GM21381 (cell line): Measurements from ENCODE around the gene ACTR10.

Experiments
- ATAC-seq: cut with Tn5 transposase; IDR thresholded peaks from one replicate; pipeline ENCODE4 v1.9.1; 2021; ENCODE audit warnings: mild to moderate bottlenecking, moderate library complexity; ENCODE audit not compliant: unreplicated experiment

The ACTR10 gene

DNA sequence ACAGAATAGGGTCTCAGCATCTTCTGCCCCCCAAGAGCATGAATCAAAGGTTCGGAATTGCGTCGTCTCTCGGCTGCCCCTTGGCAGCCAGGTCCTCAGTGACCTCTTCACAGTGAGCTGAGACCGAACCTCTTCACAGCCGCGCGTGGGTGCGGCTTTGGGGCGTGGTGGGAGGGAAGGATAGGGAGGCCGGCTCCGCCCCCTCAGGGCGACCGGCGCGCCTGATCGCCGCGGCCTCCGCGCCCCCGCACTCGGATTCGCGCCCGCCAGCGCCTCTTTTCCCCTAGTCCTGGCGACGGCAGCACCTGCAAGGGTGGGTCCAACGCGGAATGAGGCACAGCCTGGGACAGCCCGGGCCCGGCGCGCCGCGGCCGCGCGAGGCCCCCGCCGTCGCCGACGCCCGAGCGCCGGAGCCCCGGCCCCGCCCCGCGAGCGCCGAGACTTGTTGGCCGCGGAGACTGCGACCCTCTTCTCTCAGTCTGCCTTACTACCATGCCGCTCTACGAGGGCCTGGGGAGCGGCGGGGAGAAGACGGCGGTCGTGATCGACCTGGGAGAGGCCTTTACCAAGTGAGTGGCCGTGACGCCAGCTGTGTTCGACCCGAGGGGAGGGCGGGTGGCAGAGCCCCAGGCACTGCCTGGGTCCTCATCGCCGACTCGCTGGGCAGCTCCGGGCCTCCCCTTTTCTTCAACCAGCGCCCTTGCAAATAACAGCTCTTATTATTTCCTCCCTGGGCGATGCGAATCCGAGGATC, at the start of gene ACTR10:
Gene ACTR10 (plus strand): TSS at position 424 of the 754 bp plus-strand sequence. CDS start 69 bp downstream, at position 493.
- peak; percentile 92 for ATAC-seq

DNA sequence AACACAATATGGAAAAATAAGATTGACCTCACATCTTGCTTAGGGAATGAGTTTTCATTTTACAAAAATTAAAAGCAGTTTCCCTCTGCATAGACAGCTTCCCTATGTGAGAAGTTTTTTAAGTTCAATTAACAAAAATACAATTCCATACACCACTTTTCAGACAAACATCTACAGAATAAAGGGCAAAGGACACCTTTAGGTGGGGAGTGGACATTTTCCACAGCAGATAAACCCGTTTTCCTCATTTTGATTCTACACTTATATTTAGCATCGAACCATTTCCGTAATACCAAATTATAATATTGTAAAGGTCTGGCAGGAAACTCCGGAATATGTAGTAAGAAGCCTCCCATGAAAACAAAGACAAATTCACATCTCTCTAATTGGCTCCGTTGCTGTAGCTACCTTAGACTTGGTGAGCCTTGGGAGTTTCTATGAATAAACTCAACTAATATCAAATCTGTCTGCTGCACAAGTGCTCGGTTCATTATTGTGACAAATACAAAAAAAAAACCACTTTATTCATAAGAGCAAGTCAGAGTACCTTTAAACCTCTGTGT, 49.6 kb upstream of the ACTR10 start:
- no peak for ATAC-seq

DNA sequence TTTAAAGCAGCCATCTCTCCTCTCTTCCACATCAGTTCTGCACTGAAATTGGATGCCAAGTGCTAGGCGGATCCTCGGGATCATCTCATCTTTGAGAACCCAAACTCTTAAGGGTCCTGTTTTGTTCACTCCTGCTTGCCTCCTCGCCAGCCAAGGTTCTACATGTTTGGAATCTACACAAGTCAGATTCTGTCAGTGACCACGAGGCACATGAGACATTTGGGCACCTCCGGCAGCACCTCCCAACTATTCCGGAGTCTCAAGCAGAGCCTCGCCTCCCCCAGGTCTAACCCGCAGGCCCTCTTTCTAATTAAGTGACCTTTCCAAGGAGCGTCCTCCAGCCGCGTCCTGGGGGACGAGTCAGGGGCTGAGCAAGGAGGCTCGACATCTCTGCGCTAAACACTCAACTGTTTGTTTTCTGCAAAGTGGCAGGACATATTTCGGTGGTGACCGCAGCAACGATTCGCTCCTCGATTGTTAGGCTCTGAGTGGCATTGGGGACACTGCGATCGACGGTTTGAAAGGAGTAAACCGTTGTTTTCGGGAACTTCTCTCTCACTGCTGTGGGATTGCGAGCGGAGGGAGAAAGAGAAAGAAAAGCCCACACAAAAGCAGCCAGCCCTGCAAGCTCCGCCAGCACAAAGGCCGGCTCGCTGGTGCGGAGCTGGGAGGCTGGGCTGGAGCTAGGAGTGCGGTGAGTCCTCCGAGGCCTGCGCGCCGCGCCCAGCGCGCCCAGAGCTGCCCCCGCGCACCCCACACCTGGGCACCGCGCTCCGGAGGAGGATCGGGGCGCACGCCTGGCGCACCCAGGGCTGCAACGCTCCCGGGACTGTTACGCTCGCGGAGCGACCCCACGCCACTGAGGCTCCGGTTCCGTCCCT, 48.6 kb upstream of the ACTR10 start:
- peak; percentile 11 for ATAC-seq

DNA sequence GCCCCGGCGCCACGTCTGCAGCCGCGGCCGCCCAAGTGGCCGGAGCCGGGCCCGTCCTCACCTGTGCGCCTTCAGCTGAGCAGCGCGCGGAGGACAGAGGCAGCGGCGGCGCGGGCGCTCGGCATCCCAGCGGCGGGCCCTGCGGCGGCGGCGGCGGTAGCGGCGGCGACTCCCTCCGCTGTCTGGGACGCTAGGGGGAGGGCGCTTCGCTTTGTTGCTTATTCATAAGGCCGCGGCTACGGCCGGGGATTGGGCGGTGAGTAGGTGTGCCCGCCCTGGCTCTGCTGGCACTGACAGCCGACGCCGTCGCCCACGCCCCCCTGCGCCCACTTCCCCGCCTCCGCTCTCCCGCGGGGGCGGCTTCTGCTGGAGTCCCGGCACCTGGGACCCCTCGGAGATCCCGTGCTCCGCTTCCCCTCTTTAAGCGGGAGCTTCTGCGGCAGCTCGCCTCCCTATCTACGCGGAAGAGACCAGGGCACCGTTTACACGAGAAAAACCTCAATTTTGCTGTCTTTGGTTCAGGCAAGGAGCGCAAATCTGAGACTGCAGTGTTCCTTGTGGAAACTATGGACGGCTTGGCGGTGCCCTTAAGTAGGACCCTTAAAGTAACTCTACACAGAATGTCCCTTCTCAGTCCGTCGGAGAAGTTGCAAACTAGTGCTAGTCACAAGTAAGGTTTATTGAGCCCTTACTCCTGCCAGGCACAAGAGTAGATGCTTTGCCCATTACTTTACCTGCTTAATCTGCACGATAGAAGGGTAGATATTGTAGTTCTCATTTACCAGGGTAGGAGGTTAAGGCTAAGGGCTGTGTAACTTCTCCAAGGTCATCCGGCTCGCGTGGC, 47.7 kb upstream of the ACTR10 start, which contains the start of gene ARMH4:
Gene ARMH4 (minus strand): TSS at position 200 of the 844 bp plus-strand sequence. CDS start 12,855 bp downstream, outside the sequence.
- ATAC-seq: peak; percentile 95

DNA sequence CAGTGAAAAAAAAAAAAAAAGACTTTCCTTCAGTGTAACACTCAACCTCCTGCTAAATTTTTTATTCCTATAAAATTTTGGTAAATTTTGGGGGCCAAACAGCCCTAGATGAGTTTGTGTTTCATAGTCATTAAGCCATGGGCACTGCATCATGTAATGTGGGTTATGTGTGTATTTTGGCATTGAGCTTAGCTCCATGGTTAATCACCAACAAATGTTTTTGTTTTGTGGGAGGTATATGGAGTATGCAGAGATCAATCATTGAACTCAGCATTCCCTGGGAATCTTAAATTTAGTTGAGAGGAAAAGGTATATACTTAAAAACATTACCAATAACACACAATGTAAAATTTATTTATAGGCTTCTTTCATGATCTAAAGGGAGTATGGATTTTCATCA, 39.4 kb upstream of the ACTR10 start:
- ATAC-seq: no peak

DNA sequence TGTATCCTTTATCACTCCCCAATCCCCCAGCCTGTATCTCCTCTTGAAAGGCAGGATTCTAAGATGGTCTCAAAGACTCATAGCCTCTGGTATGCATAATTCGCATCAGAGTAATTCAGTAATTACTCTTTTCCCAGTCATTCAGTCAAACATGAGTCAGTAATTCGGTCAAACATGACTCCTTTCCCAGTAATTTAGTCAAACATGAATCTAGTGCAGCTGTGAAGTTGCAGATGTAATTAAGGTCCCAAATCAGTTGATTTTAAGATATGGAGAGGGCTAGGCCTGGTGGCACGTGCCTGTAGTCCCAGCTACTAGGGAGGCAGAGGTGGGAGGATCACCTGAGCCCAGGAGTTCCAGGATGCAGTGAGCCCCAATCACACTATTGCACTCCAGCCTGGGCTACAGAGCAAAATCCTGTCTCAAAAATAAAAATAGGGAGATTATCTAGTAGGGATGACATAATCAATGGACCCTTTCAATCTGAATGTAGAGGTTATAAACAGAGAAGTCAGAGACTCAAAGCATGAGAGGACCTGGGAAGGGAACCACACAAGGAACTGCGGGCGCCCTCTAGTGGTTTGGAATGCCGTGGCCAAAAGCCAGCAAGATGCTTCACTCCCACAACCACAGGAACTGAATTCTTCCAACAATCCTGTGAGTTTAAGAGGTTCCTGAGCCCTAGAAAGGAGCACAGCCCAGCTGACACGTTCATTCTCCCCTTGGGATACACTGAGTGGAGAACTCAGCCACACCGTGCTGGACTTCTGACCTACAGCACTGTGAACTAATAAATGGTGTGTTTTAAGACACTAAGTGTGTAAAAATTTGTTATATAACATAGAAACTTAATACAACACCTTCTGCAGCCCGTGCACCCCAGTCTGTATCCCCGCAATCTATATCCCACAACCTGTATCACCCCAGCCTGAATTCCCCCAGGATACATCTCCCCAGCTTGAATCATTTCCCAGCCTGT, 33.7 kb upstream of the ACTR10 start:
- peak; percentile 48 for ATAC-seq

DNA sequence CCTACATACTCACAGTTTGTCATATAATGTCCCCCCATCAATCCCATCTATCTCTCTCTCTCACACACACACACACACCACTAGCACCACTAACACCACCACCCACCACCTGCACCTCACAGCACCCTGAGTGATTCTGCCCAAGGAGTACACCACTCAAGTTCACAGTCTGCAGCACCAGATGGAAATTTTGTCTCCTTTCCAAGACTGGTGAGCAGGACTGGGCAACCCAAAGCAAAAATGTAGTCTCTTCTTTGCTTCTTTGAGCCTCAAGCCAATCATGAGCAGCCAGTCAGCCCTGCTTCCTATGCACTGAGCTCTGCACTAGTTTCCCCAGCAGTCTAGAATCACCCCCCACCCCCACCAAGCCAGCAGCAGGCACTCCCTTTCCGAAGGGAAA, 32.9 kb upstream of the ACTR10 start:
- ATAC-seq: no peak

DNA sequence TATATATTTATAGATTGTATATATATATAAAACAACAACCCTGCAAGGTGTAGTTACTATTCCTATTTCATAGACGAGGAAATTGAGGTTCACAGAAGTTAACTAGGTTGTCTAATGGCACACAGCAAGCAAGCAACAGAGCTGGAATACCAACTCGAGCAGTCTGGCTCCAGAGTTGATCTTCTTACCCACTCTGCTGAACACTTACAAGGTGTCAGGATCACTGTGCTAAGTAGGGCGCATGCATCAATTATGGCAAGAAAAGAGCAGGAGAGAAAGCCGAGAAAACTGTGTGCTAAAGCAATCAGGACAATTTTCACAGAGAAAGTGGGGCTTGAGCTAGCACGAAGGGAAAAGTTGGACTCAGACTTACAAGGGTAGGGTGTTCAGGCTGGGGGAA, 32.1 kb upstream of the ACTR10 start:
- no peak for ATAC-seq

DNA sequence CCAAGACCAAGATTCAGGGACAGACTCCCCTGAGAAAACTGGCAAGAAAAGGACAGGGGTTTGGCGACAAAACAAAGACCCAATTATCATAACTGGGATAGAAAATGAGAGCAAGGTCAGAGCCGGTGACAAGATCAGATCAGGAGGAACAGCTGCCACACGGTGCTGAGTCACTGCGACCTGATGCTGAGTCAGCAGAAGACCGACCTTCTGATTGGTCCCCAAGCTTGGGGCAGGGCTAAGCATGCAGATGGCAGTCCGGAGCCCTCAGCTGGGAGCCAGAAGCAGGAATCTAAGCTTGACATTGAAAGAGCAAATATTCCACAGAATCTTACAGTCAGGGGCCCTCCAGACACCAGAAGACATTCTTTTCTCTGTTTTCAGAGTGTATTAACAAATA, 28.9 kb upstream of the ACTR10 start:
- ATAC-seq: peak; percentile 80

DNA sequence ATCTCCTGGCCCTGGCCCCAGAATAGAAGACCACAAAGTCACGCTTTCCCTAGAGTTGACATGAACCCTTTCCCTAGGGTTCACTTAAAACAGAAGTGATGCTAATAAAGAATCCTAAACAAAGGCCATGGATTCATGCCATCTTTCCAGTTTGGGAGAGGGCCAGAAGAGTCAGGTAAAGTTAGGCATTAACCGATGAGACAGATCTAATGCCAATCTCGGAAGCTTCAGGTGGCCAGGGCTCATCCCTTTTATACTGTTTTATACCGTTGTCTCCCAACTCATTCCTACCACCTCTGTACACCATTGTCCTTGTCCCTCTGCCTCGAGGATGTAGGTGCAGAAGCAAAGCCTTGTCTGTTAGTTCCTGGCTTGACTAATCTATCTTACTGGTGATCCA, 22.8 kb upstream of the ACTR10 start:
- no peak for ATAC-seq

DNA sequence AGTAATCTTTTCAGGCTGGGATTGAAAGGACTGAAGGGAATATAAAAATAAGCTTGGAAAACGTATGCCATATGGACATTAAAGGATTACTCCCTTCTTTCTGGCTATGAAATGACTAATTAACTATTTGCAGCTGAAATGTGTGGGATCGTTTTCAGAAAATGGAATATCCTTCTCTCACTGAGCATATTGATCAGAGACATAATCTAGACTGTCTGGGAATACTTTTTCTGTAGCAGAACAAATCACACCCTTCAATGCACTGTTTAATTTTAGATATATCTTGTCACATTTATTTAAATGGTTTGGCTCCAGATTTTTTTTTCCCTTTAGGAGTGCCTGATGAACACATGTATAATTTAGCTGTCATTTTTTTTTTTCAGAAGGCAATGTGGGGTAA, 10.8 kb upstream of the ACTR10 start:
- ATAC-seq: no peak

DNA sequence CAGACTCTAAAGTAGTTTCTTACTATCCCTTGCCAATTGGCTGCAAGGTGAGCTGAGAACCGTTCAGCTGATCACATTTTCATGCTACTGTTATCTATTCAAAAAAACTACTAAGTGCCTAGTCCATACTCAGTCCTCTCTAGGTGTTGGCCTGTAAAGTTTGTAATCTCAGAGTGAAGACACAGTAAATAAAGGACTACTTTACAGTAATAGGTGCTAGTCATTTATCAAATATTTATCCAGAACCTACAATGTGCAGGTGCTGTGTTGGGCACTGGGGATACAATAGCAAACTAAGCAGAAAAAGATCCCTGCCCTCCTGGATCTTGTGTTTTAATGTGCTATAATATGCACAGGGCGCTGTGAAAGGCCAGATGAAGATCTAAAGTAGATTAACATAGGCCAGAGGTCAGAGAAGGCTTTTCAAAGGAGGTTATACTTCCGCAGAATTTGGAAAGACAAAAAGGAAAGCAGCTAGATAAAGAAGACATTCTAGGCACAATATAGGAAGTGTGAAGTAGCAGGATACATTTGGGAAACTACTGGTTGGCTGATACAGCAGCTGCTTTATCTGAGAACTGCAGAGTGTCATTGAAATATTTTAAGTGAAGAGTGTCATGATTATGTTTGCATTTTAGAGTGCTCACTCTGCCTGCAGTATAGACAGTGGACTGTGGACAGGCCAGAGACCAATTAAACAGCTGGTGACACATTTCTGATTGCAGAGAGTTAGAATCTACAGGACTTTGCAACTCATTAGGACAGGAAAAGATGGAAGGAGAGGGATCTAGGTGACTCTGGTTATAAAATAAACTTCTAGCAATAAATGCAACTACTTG, 8.0 kb upstream of the ACTR10 start:
- ATAC-seq: no peak

DNA sequence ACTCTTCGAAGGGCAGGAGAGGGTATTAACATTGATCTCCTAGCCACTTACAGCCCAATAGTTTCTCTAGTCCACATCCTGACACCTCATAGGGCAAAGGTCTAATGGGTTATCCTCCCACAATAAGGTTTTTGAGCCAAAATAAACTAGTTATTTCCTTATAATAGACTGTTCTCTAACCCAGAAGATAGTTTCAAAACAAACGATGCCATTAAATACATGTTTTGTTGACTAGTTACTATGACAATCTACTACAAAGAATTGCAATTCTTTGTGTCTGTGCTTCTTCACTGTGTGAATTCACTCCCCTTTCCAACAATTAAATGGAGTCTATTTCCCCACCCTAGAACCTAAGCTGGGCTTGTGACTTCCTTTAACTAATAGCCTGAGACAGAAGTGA, 6.4 kb upstream of the ACTR10 start:
- ATAC-seq: no peak

DNA sequence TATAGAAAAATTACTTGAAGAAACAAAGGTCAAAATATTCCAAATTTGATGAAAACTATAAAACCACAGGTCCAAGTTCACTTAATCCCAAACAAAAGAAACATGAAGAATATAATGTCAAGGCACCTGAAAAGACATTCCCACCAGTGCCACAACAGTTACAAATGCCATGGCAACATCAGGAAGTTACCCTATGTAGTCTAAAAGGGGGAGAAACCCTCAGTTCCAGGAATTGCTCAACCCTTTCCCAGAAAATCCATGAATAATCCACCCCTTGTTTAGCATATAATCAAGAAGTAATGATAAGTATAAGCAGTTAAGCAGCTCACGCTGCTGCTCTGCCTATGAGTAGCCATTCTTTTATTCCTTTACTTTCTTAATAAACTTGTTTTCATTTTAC, 3.8 kb upstream of the ACTR10 start:
- ATAC-seq: no peak

DNA sequence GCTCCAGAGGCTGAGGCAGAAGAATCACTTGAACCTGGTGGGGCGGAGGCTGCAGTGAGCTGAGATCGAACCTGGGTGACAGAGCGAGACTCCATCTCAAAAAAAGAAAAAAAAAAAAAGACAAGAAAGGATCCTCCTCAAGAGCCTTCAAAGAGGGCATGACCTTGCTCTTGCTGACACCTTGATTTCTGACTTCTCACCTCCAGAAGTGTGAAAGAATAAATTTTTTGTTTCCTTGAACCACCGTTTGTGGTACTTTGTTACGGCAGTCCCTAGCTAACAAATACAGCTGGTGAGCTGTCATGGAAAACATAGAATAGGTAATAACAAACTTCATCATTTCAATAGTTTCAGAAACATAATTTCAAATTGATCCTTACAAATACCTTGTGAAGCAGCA, 1.9 kb upstream of the ACTR10 start:
- ATAC-seq: no peak

DNA sequence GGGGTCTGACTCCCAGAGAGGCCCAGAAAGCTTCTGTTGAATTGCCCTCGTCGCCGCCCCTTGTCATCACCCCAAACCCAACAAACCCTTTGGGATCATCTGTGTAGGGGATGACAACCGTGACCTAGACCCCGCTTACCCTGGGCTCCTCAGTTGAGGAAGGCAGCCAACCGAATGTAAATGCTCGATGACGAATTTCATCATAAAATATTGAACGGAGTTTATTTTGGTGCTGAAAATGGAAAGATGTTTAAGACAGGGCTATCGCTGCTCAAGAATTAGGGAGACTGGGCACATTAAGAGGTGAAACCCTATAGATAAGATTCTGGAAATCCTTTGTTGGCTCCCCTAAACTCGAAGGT, 512 bp downstream of the ACTR10 start:
- peak; percentile 16 for ATAC-seq

DNA sequence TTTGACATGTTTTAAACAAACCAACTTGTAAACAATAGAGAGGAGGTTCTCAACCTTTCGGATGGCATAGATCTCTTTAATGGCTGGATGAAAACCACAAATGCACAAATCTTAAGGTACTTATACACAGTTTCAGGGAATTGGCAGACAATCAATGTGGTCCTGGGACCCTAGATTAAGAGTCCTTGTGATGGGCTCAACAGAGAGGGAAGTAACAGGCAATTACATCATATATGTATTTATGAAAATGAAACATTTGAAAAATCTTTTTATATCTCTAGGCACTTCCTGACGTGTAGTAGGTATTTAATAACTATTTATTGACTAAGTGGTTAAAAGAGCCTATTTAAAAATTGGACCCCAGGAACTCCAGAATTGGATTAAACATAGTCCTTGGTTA, 897 bp downstream of the ACTR10 start:
- no peak for ATAC-seq

DNA sequence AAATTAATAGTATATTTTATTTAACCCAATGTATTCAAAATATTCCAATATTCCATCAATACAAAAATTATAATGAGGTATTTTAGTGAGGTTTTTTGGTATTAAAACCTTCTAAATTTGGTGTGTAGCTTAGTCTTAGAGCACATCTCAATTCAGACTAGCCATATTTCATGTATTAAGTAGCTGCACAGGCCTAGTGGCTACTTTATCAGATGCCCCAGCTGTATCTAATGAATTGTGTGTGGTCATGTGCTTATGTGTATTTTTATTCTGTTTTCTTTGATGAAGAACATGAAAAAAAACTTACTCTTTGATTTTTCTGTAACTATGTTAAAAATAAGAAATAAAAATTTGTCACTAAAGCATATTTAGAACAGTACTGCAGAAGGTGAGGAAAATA, 13.2 kb downstream of the ACTR10 start:
- no peak for ATAC-seq
